K562 (cell line): ENCODE results near the gene ADAM10. TPM values are rescaled to one million over a fixed set of nuclear protein-coding genes. Genes with fewer than 3 reads are reported as not detected.

Experiments
- ATAC-seq: fragments of 200-7000 bp; cut with Tn5 transposase; 3 replicates; pipeline ENCODE4 v1.9.1; 2020; ENCODE audit warnings: moderate library complexity
- BruUV-seq: library from RNA; stranded (reverse); fragments of 400-500 nt; replicated peaks from 2 replicates; lab custom pipeline; 2021; lab: Mats Ljungman, UMichigan
- CTCF ChIA-PET: fragments of 300-600 bp; formaldehyde crosslinking; extraction: SDS; loops from one replicate; lab custom pipeline; 2021; ENCODE audit warnings: low intra/inter-chr PET ratio; lab: Yijun Ruan, JAX
- POLR2A ChIA-PET: fragments of 300-600, 350-650 bp; sonication (Branson Sonifier 250); formaldehyde crosslinking; extraction: SDS; loops from one replicate; lab custom pipeline; 2021; ENCODE audit warnings: antibody characterized with exemption, inconsistent platforms; lab: Yijun Ruan, JAX
- DNase-seq, 4 experiments: peaks; one replicate each; pipeline versions ENCODE4 v3.0.0 to v3.0.0-alpha.2; 2011 to 2018; ENCODE audit warnings: low spot score in 3 of 4, mixed read lengths in 3 of 4; ENCODE audit errors: extremely low read depth in 1 of 4
- FAIRE-seq: peaks from 2 replicates; lab custom pipeline; 2011; peaks lifted over from hg19 to GRCh38; lab: Jason Lieb, UNC
- H2AFZ ChIP-seq: 2 replicates; pipeline ENCODE4 v1.6.0; 2011; ENCODE audit warnings: low read depth, low read length, control low read depth, inconsistent platforms
- H3K27ac ChIP-seq: fragments of 200-600 bp; 3 replicates; pipeline ENCODE4 v1.8.0; 2011; ENCODE audit warnings: low read depth, mild to moderate bottlenecking, control low read depth, inconsistent platforms, low read length, moderate library complexity, mixed read lengths; ENCODE audit errors: extremely low read depth
- H3K27me3 ChIP-seq, 2 experiments: fragments of 300-600 bp in 1 of 2; 2 replicates in 1 of 2; 3 replicates in 1 of 2; pipeline versions ENCODE4 v1.6.0 to v1.8.0; 2011; ENCODE audit warnings: inconsistent platforms in 2 of 2, low read length in 2 of 2, mild to moderate bottlenecking in 1 of 2, mixed read lengths in 1 of 2, moderate library complexity in 1 of 2; ENCODE audit not compliant: control insufficient read depth in 2 of 2, insufficient read depth in 2 of 2
- H3K36me3 ChIP-seq: fragments of 300-600 bp; 3 replicates; pipeline ENCODE4 v1.8.0; 2011; ENCODE audit warnings: mild to moderate bottlenecking, low read length, inconsistent platforms; ENCODE audit not compliant: control insufficient read depth, insufficient read depth
- H3K4me1 ChIP-seq, 2 experiments: fragments of 200-600 bp in 1 of 2; replicated peaks in 1 of 2; 2 replicates in 1 of 2; 3 replicates in 1 of 2; pipeline versions ENCODE4 v1.5.1 to v1.8.0; 2011; ENCODE audit warnings: inconsistent platforms in 2 of 2, low read length in 2 of 2, mild to moderate bottlenecking in 1 of 2, mixed read lengths in 1 of 2, moderate library complexity in 1 of 2; ENCODE audit not compliant: control insufficient read depth in 2 of 2, insufficient read depth in 2 of 2
- H3K4me2 ChIP-seq: 2 replicates; pipeline ENCODE4 v1.6.1; 2011; ENCODE audit warnings: low read length, control low read depth, inconsistent platforms, mixed read lengths; ENCODE audit not compliant: insufficient read depth
- H3K4me3 ChIP-seq: fragments of 200-600 bp; sonication (generic), shearing (Covaris generic); 2 replicates; pipeline ENCODE4 v1.5.1; 2016; ENCODE audit warnings: control low read depth, inconsistent platforms
- H3K79me2 ChIP-seq: fragments of 200-600 bp; 3 replicates; pipeline ENCODE4 v1.8.0; 2011; ENCODE audit warnings: low read length, inconsistent platforms; ENCODE audit not compliant: control insufficient read depth, insufficient read depth
- H3K9ac ChIP-seq, 2 experiments: 2 replicates each; pipeline versions ENCODE4 v1.6.0 to v1.6.1; 2011; ENCODE audit warnings: low read depth in 2 of 2, low read length in 2 of 2, control low read depth in 1 of 2, inconsistent platforms in 1 of 2, mild to moderate bottlenecking in 1 of 2, mixed read lengths in 1 of 2; ENCODE audit not compliant: insufficient read depth in 1 of 2
- H3K9me1 ChIP-seq: one replicate; pipeline ENCODE4 v1.6.0; 2011; ENCODE audit warnings: inconsistent platforms, mild to moderate bottlenecking, low read length, moderate library complexity; ENCODE audit not compliant: control insufficient read depth, insufficient read depth
- H3K9me3 ChIP-seq: replicated peaks from 2 replicates; pipeline ENCODE4 v1.5.1; 2011; ENCODE audit warnings: low read depth, low read length, inconsistent platforms; ENCODE audit not compliant: control insufficient read depth, insufficient read depth
- H4K20me1 ChIP-seq: replicated peaks from 2 replicates; pipeline ENCODE4 v1.6.1; 2011; ENCODE audit warnings: low read length, inconsistent platforms, mixed read lengths; ENCODE audit not compliant: control insufficient read depth, insufficient read depth
- CCNT2 ChIP-seq: IDR thresholded peaks from 2 replicates; pipeline ENCODE4 v1.6.1; 2011; ENCODE audit warnings: borderline replicate concordance, low read depth, mild to moderate bottlenecking, moderate library complexity, mixed read lengths, low read length; ENCODE audit not compliant: insufficient read length; ENCODE audit errors: extremely low read depth
- CLOCK ChIP-seq: fragments of 250-450 bp; sonication (Bioruptor Pico); IDR thresholded peaks from 2 replicates; pipeline ENCODE4 v1.4.0; 2020; ENCODE audit warnings: mild to moderate bottlenecking, moderate library complexity, borderline replicate concordance
- KHSRP ChIP-seq: fragments of 450-650 bp; IDR thresholded peaks from 2 replicates; pipeline ENCODE4 v1.6.1; 2017
- ZNF197 ChIP-seq: fragments of 200-800 bp; sonication (Bioruptor generic); IDR thresholded peaks from 2 replicates; pipeline ENCODE4 v1.6.1; 2016; ENCODE audit warnings: low read depth, missing genetic modification characterization, missing compliant biosample characterization
- WGBS: fragments of 100-300 bp; shearing (Covaris generic); methylation state at CpG from one replicate; pipeline ENCODE4 v1.1.6; 2016; ENCODE audit warnings: low coverage, mixed read lengths; ENCODE audit not compliant: insufficient coverage; ENCODE audit errors: missing lambda C conversion rate; 5-methylcytosine and 5-hydroxymethylcytosine counted together
- in situ Hi-C: fragments of 300-500 bp; cut with MboI; formaldehyde crosslinking; loops from 4 replicates; pipeline ENCODE4 v1.15.0; 2018; ENCODE audit warnings: inconsistent platforms, mixed read lengths
- intact Hi-C: fragments of 100-400 bp; cut with micrococcal nuclease; formaldehyde crosslinking; loops from 2 replicates; pipeline ENCODE4 v1.14.2; 2022
- polyA plus RNA-seq, 8 experiments: library from polyadenylated mRNA; depleted of rRNA in 4 of 8; stranded (reverse) in 5 of 8; unstranded in 3 of 8; fragments of >200 nt; fragmentation: Nextera tagmentation in 2 of 8; fragmentation: Illumina TruSeq in 1 of 8; extraction: Ambion mirVana in 2 of 8; extraction: Trizol in 1 of 8; gene quantifications; 2 replicates each; pipeline versions ENCODE4 v1.2.1 to v1.2.3, GENCODE V29; 2011 to 2014; ENCODE audit warnings: inconsistent platforms in 1 of 8, missing spikeins in 1 of 8
- total RNA-seq, 7 experiments: library from RNA; depleted of rRNA in 6 of 7; stranded (reverse); fragments of >200 nt in 6 of 7; fragmentation: Illumina TruSeq in 2 of 7; extraction: Trizol in 2 of 7; gene quantifications; 2 replicates each; pipeline versions ENCODE4 v1.2.1 to v1.2.3, GENCODE V29; 2011 to 2021; ENCODE audit warnings: low replicate concordance in 1 of 7
- TF ChIP-seq, protein P1 (sequence below): fragments of 250-450 bp; sonication (Bioruptor Pico); IDR thresholded peaks from 2 replicates; pipeline ENCODE4 v1.4.0; 2020

The ADAM10 gene
- total and polyA plus RNA-seq, 9 of the 15 experiments (the other 6 are each of a cell fraction or from before 2014, with no cell fraction given), result 11.9 to 152 (median 57.3) TPM

DNA sequence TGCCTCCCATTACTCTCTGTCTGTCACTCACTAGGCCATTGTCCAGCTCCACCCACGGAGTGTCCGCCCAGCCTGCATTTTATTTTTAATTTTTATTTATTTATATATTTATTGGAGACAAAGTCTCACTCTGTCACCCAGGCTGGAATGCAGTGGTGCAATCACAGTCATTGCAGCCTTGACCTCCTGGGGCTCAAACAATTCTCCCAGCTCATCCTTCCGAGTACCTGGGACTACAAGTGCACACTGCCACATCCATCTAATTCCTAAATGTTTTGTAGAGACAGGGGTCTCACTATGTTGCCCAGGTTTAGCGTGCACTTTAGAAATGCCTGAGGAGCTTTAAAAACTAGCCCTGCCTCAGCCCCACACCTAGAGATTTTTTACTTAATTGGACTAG lies 176.2 kb downstream of the ADAM10 start (continued):
- no peak for TF ChIP-seq CLOCK
- TF ChIP-seq, all 486 proteins: peak for 3

DNA sequence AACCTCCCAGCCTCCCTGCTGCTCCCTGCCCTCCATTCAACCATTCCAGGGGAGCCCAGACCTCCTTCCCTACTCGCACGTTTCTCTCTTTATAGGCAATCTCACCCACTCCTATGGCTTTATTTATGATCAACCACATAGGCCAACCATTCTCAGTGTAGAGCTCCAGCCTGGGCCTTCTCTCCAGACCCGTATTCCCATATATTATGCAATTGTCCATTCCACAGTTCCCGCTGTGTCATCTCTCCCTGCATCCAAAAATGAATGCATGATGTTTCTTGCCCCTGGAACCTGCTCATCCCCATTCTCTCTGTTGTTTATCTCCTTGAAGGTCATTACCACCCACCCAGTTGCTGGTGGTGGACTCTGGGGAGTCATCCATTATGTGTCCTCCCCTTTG lies 177.0 kb downstream of the ADAM10 start:
- Histone ChIP-seq H3K36me3 (no peaks in the 10 kb centered on the region), H3K9ac (no peak overlapping the region), H3K4me3 (no peak overlapping the region), H3K27me3 (no peaks in the 10 kb centered on the region), H3K9me3 (no peaks in the 10 kb centered on the region; the same call in 1 of the 2 replicates), H3K27ac (no peak overlapping the region), H3K79me2 (no peaks in the 10 kb centered on the region), H3K9me1 (no peaks in the 10 kb centered on the region), H2AFZ (peak overlapping the region; percentile 10; the same call in 1 of the 2 replicates), H3K4me1 (peaks cover 0 to 14% of the 10 kb centered on the region in 2 experiments; a peak in 4 of 5 replicates)
- no peak for ATAC-seq
- no TSS peak for BruUV-seq
- CTCF ChIA-PET, result no interaction called here
- intact Hi-C loops, result no loop called here
- TF ChIP-seq CCNT2, result no peak
- TF ChIP-seq KHSRP, result no peak
- TF ChIP-seq, protein P1, sequence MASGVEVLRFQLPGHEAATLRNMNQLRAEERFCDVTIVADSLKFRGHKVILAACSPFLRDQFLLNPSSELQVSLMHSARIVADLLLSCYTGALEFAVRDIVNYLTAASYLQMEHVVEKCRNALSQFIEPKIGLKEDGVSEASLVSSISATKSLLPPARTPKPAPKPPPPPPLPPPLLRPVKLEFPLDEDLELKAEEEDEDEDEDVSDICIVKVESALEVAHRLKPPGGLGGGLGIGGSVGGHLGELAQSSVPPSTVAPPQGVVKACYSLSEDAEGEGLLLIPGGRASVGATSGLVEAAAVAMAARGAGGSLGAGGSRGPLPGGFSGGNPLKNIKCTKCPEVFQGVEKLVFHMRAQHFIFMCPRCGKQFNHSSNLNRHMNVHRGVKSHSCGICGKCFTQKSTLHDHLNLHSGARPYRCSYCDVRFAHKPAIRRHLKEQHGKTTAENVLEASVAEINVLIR (CRISPR knock-in tag), result no peak
- no peak for TF ChIP-seq ZNF197
- TF ChIP-seq, all 486 proteins: peak for 0
- Histone ChIP-seq H4K20me1 (no peaks in the 10 kb centered on the region), H3K4me2 (no peak overlapping the region)
- WGBS, result 82% methylated on average over 4 of the region's 4 CpGs
- in situ Hi-C loops, result no loop called here
- POLR2A ChIA-PET, result interaction anchor here (3.6 kb wide), 1 partner anchor 12 kb away, joined by 21 read pairs; no protein-coding TSS in a partner anchor
- FAIRE-seq (no peak), DNase-seq (no peak)
